ENCODE results near the gene SULT1C4.
"Not testable (repeated sequence)": the region's sequence is repeated elsewhere in the genome, so short reads cannot be mapped to it uniquely, and the experiment has no call there.

SULT1C4 gene

DNA sequence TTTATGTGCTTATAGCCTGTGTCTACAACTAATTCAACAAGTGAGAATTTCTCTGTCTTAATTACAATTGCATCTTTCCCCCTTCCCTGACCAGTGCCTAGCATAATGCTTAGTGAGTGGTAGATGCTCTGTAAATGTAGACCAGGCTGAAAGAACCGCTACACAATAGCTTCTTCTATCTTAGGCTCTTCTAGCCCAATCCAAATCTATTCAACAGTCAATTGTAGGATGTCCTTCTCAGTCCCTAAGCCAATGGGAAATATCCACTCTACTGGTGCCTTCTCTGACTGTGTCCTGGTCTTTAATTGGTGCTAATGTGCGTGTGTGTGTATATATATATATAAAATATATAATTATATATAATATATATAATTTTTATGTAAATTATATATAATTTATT lies 37.2 kb downstream of the SULT1C4 start:
- no peak for DNase-seq

DNA sequence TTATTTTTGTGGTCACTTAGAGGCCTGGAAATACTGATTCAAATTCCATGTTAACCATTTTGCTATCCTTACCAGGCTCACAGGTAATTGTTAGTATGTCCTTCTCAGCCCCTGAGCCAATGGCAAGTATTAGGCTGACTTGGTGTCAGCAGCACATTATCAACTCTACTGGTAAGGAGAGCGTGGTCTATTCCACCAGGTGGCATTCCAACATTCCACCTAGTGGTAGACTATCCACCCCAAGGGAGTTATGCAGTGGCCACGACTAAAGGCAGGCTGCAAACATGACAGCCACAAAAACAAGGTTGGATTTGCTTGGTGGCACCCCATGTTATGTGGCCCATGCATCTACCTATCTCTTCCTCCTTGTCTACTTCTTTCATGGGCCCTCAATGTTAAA lies 39.5 kb downstream of the SULT1C4 start:
- no peak for DNase-seq

DNA sequence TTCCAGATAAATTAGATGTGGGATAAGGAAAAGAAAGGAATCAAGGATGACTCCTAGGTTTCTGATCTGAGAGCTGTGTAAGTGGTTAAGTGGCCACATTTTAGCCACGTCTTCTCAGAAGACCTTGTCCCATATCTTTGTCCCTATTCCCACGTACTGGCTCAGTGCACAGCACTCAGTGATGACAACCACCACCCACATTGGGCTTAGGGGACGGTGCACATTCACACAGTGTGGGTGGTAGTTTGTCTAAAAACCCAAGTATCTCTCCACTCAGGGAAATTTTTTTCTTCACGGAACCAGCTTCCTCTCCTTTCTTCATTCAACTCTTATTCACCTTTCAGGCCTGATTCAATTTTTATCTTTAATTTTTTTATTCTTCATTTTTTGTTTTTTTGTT lies 40.7 kb downstream of the SULT1C4 start:
- no peak for DNase-seq

DNA sequence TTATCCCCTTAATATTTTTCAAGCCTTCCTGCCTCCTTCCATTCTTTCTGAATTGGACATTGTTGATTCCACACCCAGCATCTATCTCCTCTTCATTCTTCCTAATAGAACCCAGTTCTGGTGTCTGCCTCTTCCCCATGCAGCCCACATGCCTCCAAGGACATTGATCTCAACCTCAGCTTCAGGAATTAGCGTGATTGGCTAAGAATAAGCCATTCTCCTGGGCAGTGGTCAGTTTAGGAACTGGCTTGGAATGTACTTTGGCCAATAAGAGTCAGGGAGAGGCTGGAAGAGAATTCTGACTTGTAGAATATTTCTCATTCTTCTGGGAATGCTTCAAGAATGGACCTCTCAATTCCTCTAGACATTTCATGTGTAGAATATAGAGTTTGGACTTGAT lies 45.3 kb downstream of the SULT1C4 start:
- no peak for DNase-seq

DNA sequence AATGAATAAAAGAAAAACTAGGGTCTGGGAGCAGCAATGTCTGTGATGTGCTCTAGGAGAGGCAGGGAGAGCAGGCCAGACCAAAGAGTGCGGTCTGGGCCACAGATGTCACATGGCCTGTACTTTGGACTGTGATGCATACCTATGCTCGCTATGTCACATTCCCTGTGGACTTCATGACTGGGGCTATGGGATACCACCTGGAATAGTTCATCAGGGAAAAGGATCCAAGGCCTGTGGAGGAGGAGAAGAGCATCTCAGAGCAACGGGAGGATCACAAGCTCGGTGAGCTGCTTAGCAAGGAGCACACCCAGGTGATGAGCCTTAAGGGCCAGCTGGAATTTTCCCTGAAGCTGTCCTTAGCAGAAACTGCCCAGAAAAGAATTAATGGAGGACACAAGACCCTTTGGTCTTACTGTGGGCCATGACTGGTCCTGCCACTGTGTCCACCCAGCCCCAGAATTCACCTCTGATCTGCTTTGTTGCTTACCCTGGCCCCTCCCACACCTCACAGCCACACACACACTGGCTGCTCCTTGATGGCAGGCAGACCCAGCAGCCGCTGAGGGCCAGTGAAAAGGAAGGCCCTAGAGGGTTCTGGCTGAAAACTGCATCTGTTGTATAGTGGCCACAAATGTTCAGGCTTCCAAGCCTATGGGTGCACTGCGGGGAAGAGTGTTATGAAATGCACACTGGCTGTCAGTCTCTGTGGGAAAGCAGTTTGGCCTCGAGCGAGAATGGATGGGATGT lies 45.9 kb downstream of the SULT1C4 start:
- DNase-seq = no peak

DNA sequence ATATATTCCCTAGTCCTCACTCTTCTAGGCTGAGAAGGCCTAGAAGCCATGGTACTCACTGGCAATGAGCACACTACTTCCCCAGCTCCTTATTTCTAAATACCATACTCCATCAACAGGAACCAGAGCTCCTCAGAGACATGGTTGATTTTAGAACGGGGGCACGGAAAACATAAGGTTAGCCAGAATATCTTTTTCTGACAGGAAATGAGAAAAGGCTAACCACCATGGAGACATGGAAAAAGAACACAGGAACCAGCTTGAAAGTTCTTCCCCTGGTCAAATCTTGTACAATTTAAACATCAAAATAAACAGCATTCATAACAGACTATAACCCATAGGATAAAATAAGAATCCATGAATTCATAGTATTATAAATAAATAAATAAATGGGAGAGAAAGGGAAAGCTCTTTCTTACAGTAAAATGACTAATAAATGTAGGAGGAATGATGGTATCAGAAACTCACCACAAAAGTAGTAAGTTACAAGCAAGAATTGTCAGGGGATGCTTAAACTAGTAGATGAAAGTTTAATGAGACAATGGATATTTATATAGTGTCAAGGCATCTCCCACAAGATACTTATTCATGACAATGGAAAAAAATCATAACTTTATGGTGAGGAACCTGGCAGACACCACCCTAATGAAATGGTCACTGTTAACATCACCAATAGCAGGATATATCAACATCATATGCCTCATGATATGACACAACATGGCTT lies 50.7 kb downstream of the SULT1C4 start:
- DNase-seq = no peak

DNA sequence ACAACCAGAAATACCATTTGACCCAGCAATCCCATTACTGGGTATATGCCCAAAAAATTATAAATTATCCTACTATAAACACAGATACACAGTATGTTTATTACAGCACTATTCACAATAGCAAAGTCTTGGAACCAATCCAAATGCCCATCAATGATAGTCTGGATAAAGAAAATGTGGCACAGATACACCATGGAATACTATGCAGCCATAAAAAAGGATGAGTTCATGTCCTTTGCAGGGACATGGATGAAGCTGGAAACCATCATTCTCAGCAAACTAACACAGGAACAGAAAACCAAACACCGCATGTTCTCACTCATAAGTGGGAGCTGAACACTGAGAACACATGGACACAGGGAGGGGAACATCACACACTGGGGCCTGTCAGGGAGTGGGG lies 57.8 kb downstream of the SULT1C4 start:
- not testable (repeated sequence) for DNase-seq

DNA sequence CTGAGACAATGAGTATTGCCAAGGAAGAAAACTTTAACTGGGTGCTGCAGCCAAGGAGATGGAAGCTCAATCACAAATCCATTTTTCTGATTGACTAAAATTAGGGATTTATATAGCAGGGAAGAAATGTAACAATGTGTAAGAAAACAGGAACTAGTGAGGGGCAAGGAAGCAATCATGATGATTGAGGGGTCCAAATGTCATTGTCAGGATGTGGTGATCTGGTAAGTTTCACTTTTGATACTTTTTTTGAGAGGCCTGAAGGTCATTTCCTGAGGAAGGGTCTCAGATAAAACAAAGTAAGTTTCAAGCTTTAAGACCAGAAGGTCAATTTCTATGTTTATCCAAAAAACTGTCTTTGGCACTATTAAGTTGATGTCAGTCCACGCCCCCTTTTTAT lies 59.2 kb downstream of the SULT1C4 start:
- DNase-seq = no peak
